ENCODE measurements around the gene RIN2. TPM values are rescaled to one million over a fixed set of nuclear protein-coding genes. Genes with fewer than 3 reads are reported as not detected.

RIN2 gene
- total RNA-seq, 2 donors from 2014 or later, result 33.1 to 56.6 TPM

DNA sequence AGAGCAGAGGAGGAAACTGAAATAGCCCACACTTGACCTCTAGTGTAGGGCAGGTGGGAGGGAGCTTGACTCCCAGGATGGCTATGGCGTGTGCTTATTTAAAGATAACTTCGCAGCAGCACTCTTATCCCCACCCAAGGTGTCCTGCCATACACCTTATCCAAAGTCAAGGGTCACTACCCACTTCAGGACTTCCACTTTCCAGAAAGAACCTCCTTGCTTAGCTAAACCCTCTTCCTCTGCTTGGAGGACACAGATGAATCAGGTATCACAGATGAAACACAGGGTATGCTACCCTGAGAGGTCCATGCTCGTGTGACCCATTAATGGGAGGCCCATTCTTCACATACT lies 2.3 kb downstream of the RIN2 start:
- no peak for DNase-seq (ENCODE audit: low spot score)
- no peaks in the 10 kb centered on the region for H3K9me3 ChIP-seq
- TF ChIP-seq, protein P1, sequence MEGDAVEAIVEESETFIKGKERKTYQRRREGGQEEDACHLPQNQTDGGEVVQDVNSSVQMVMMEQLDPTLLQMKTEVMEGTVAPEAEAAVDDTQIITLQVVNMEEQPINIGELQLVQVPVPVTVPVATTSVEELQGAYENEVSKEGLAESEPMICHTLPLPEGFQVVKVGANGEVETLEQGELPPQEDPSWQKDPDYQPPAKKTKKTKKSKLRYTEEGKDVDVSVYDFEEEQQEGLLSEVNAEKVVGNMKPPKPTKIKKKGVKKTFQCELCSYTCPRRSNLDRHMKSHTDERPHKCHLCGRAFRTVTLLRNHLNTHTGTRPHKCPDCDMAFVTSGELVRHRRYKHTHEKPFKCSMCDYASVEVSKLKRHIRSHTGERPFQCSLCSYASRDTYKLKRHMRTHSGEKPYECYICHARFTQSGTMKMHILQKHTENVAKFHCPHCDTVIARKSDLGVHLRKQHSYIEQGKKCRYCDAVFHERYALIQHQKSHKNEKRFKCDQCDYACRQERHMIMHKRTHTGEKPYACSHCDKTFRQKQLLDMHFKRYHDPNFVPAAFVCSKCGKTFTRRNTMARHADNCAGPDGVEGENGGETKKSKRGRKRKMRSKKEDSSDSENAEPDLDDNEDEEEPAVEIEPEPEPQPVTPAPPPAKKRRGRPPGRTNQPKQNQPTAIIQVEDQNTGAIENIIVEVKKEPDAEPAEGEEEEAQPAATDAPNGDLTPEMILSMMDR (IDR thresholded peaks at IDR 0.05), result no peak
- peak overlapping the region; percentile 91 to 98 for H3K27ac ChIP-seq
- H3K36me3 ChIP-seq, result no peaks in the 10 kb centered on the region
- no peak overlapping the region for H3K4me3 ChIP-seq
- H3K27me3 ChIP-seq, result no peaks in the 10 kb centered on the region
- H3K4me1 ChIP-seq, result peaks cover 0 to 42% of the 10 kb centered on the region in 2 donors

DNA sequence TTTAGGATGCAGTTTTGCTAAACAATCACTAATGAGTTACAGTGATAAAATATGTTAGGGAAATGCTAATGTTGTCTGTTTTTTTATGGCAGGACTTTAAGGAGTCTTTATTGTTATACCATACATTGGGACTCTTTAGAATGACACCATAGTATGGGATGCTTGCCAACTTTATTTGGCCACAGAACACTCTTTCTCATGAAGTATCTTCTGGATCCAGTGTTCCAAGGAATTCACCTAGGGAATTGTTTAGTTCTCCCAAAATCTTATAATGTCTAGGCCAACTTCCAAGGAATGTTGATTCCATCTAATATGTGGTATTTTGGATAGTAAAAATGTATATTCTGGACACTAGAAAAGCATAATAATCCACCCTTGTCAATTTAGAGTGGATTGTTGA lies 3.3 kb downstream of the RIN2 start:
- H3K27ac ChIP-seq, result peak overlapping the region; percentile 91 to 98

DNA sequence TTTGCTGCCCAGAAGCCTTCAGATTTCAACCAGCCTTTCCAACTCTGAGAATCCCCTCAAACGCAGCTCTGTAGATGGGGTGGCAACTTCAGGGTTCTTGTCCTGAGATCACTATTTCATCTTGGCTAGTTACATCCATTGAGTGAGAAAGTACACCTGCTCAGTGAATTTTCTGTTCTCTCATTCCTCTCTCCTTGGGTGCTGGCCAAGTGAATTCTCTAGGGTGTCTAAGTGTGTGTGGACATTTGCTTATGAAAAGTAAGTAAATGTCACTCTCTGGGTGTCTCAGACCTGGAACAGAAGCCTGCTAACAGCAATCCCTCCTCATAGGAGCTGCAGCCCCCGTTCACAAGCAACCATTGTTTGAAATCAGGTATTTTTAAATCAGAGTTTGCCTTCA lies 3.8 kb downstream of the RIN2 start:
- Histone ChIP-seq H3K27me3 (no peaks in the 10 kb centered on the region), H3K4me1 (peaks cover 0 to 38% of the 10 kb centered on the region in 2 donors), H3K4me3 (no peak overlapping the region), H3K9me3 (no peaks in the 10 kb centered on the region), H3K27ac (peak overlapping the region in 1 of 2 donors; percentile 98), H3K36me3 (no peaks in the 10 kb centered on the region)
- DNase-seq (ENCODE audit: low spot score), result peak; percentile 50
- TF ChIP-seq, protein P1 (IDR thresholded peaks at IDR 0.05), result no peak

More for the DNA sequence above, 3.3 kb downstream of the RIN2 start:
- Histone ChIP-seq H3K9me3 (no peaks in the 10 kb centered on the region), H3K27me3 (no peaks in the 10 kb centered on the region), H3K4me3 (no peak overlapping the region), H3K36me3 (no peaks in the 10 kb centered on the region), H3K4me1 (peaks cover 0 to 42% of the 10 kb centered on the region in 2 donors)
- no peak for DNase-seq (ENCODE audit: low spot score)
- TF ChIP-seq, protein P1 (IDR thresholded peaks at IDR 0.05), result no peak

DNA sequence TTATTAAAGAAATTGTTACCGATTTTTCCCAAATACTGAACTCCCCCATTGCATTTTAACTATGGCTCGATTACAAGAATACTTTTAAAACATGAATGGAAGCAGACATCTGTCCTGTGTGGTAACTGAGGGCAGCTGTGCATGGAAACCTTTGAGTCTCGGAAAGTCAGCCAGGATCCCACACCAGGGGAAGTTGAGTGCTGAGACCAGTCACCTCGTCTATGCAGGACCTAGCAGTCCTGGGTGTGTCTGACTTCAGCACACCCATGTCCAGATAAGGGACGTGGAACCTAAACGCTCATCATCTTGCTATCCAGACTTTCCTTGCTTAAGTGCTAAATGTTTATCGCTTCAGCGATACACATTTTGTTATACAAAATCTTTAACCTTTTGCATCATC lies 6.1 kb downstream of the RIN2 start:
- H3K4me3 ChIP-seq, result no peak overlapping the region
- no peak overlapping the region for H3K27ac ChIP-seq
- H3K36me3 ChIP-seq, result no peaks in the 10 kb centered on the region
- peak; percentile 56 for DNase-seq (ENCODE audit: low spot score)
- H3K27me3 ChIP-seq, result no peaks in the 10 kb centered on the region
- no peaks in the 10 kb centered on the region for H3K9me3 ChIP-seq
- TF ChIP-seq, protein P1 (IDR thresholded peaks at IDR 0.05), result no peak
- H3K4me1 ChIP-seq, result peaks cover 0 to 34% of the 10 kb centered on the region in 2 donors

DNA sequence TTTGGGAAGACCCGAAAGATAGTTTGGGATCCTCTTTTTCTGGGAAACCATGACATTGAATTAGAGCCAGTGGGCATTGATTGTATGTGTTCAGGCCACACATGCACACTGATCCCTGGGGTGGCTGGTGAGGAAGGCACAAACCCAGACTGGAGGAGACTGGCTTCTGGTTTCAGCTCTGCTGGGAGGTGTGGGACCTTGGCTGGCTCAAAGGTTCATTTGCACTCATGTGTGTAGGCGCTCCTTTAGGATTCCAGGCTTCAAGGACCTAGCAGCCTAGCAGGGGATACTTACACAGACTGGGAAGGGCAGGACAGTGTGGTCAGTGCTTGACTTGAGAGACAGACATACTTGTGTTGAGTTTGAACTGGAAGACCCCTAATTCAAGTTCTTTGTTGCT lies 7.2 kb downstream of the RIN2 start:
- H3K4me3 ChIP-seq, result no peak overlapping the region
- no peaks in the 10 kb centered on the region for H3K9me3 ChIP-seq
- TF ChIP-seq, protein P1 (IDR thresholded peaks at IDR 0.05), result no peak
- H3K36me3 ChIP-seq, result no peaks in the 10 kb centered on the region
- H3K27ac ChIP-seq, result no peak overlapping the region
- peaks cover 0 to 26% of the 10 kb centered on the region in 2 donors for H3K4me1 ChIP-seq
- peak; percentile 47 for DNase-seq (ENCODE audit: low spot score)
- H3K27me3 ChIP-seq, result no peaks in the 10 kb centered on the region

DNA sequence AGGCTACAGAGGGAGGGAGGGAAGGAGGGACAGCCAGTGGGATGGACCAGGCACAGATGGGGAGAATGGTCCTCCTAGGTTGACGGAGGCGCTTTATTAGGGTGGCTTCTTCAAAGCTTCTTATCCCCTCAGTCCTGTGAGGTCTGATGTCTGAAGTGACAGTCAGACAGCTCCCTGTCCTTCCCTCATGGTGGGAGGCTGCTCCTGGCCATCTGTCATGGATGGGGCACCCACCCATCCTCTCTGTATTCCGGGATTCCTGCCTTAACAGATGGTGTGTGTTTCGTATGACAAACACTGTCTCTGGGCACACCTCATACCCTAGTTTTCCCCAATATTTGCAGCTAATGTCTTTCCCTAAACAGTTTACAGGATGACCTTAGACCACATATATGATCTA lies 7.9 kb downstream of the RIN2 start:
- no peaks in the 10 kb centered on the region for H3K27me3 ChIP-seq
- no peak overlapping the region for H3K4me3 ChIP-seq
- peak; percentile 28 for DNase-seq (ENCODE audit: low spot score)
- H3K9me3 ChIP-seq, result no peaks in the 10 kb centered on the region
- H3K27ac ChIP-seq, result no peak overlapping the region
- no peaks in the 10 kb centered on the region for H3K36me3 ChIP-seq
- TF ChIP-seq, protein P1 (IDR thresholded peaks at IDR 0.05), result no peak
- peaks cover 0 to 20% of the 10 kb centered on the region in 2 donors for H3K4me1 ChIP-seq
